GOT3 (cell line): Measurements from ENCODE around the gene OR4C6.

Experiments
- DNase-seq: peaks from one replicate; lab custom pipeline; 2025; ENCODE audit warnings: mixed read lengths; lab: John Stamatoyannopoulos, UW

Gene OR4C6

GRCh38 chr11:55661901-55662300 is at the start of gene OR4C6:
Gene OR4C6 (plus strand): TSS chr11:55662201. CDS start chr11:55665167, 2,966 bp downstream.
- no peak for DNase-seq

DNA sequence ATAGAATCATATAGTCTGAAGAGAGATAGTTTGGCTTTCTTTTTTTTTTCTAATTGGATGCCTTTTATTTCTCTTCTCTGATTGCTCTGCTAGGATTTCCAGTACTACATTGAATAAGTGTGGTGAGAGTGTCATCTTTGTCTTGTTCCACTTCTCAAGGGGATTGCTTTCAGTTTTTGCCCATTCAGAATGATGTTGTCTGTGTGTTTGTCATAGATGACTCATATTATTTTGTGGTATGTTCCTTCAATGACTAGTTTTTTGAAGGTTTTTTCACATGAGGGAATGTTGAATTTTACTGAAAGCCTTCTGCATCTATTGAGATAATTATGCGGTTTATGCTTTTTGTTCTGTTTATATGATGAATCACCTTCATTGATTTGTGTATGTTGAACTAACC is 37.5 kb upstream of the OR4C6 start:
- no peak for DNase-seq

GRCh38 chr11:55634813-55635212 is 27.2 kb upstream of the OR4C6 start, which contains the start of gene OR4P4:
Gene OR4P4 (plus strand): TSS chr11:55635113.
- DNase-seq, result no peak

- DNase-seq, result no peak
Measured at GRCh38 chr11:55648027-55648426, 14.0 kb upstream of the OR4C6 start, which contains the start of gene OR4S2. Gene OR4S2 (plus strand): TSS chr11:55648327. CDS start chr11:55650904, 2,577 bp downstream.

DNA sequence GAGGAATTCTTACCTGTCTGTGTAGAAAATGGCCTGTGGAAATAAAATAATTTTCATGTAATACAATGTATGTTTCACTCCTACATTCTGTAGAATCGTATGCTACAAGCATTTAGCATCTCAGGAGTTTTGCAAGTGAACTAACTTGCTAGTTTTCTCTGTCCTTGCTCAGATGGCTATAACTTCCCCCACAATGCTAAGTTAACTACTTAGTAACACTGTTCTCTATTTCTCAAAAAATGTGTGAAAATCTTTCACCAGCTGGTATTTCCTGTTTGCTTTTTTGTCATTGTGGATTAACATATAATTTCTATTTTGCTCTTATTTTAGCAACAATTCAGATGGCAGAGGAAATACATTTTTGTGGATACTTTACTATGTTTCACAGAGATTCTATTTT is 9.4 kb upstream of the OR4C6 start:
- no peak for DNase-seq

DNA sequence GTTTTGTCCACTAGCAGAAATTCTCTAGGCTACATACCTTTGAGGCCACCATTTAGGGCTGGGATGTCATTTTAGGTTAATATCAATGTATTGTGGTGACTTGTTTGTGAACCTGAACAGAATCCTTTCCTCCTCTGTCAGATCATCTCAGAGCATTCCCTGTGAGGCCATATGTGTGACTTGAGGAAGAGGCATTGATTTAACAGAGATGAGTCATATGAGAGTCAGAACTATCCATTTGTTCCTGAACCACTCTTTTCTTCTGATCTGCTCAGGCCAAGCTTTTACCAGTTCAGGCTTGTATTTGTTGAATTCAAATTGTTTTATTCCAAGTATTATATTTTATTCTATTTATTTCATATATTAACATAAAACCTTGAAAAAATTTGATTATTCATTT is 6.9 kb upstream of the OR4C6 start:
- DNase-seq, result no peak

DNA sequence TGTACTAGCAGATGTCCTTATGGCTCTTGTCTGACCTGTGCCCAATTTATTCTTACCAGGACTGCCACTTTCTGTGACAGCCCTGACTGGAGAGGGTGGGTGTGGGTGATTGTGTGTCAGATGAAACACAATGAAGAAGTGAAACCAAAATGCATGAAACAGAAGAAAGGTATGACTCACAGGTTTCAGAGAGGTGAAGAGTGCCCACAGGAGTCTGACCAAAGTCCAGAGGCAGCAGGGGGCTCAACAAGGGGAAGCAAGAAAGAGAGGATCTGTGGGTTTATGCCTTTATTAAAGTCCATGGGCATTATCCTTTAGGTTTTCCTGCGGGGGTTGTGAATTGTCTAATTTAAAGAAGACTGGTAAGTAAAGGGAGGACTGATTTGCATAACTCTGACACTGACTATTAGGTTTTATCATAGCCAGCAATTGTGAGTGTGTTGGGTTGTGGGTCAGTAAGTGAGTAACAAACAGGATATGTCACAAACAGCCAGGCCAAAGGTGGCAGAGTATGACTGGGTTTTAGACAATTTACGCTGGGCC is 3.9 kb upstream of the OR4C6 start:
- DNase-seq, result no peak

- no peak for DNase-seq
Measured at GRCh38 chr11:55658608-55659007, 3.4 kb upstream of the OR4C6 start.

- no peak for DNase-seq
Measured at GRCh38 chr11:55669376-55669775, 7.4 kb downstream of the OR4C6 start.

DNA sequence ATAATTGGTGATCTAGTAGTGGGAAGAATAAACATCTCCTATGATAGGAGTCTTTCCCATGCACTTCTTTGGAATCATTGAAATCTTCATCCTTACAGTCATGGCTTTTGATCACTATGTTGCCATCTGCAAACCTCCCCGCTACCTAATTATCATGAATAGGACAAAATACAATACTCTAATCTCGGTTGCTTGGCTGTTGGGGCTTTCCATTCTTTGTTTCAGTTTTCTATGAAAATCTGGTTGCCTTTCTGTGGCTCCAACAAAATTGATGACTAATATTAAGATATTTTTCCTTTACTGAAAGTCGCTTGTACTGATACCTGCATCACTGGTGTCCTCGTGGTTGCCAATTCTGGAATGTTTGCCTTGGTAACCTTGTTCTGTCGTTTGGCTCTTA is 11.9 kb downstream of the OR4C6 start:
- no peak for DNase-seq

DNA sequence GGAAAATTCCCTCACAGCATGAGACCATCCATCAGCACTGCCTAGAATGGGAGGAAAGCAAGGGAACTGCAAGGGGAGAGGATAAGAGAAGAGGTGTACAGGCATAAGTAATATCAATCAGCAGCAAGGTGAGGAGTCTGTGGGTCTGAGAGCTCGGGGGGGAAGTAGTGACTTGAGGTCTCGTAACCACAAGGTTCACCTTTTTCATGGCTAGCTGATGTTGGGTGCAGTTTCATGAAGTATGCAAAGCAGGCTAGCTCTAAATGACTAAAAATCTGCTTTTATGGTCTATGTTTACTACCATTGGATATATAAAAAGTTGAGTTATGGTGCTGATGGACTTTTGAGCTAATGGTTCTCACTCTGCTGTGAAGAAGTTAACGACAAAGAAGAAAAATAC is 35.8 kb downstream of the OR4C6 start:
- DNase-seq, result no peak

DNA sequence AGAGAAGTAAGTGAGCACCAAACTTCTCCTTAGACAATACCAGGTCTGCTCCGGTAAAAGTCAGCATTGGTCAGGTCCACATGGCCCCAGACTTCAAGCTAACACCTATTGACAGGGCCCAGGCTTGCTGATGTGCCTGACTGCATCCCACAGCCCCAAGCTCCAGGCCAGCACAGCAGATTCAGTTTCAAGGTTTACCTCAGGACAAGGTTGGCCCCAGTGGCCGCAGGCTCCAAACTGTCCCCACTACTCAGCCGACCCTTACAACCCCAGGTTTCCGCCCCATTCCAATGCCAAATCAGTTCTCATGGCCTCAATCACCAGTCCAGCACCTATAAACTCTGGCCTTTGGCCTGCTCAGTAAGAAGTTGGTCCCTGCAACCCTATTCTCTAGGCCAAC is 39.4 kb downstream of the OR4C6 start:
- no peak for DNase-seq

DNA sequence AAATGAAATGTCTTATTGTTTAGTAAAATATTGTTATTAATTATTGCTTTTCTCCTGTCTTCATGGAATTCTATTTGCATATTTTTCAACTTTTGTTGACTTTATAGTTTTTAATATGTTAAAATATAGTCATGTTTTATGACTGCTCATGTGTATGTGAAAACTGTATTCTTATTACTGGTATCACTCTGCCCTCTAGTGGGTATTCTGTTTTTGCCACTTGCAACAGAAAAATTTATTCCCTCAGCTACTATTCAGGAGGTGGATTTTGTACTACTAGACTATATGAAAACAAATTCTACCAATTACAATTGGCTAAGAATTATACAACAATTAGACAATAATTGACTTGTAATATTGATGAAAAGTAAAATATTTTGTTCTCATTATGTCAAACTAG is 45.0 kb downstream of the OR4C6 start:
- no peak for DNase-seq

GRCh38 chr11:55714982-55715888 is 53.2 kb downstream of the OR4C6 start:
- no peak for DNase-seq
